ENCODE results near the gene PITPNM3.

DNA sequence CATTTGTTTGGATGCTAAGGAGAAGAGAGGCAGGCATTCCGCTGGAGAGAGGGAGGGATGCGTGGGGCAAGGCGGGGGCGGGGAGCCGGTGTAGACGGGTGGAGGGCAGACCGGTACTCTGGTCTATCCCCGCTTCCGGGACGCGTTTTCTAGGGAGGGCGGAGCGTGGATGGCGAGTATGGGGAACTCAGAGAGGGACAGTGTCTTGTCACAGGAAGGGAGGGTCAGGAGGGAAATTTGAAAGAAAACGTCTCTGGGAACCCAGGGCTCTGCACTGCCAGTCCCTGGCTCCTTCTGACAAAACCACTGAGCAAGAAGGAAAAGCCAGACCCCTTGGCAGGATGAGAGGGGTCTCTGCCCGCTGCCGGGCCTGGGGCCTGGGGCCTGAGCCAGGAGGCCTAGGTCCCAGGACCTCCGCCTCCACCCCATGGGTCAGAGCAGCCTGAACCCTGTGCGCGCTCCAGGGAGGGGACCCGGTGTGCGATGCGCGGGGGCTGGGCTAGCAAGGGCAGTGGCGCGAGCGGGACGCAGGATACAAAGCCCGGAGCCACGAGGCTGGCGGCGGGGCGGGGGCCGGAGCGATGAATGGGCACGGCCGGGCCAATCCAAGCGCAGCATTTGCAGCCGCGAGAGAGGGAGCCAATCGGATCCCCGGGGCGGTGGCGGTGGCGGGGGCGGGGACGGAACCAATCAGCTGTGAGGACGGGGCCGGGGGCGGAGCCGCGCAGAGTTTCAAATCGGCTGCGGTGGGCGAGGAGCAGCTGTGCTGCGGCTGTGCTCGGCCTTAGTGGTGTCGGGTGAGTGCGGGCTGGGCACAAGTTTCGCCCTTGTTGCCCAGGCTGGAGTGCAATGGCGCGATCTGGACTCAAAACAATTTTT, 112.4 kb downstream of the PITPNM3 start, which contains the start of gene PIMREG:
- no peak for TF ChIP-seq EZH2 (IDR thresholded peaks at IDR 0.05; ENCODE audit: low read depth, unreplicated experiment)
- TF ChIP-seq, protein P1, sequence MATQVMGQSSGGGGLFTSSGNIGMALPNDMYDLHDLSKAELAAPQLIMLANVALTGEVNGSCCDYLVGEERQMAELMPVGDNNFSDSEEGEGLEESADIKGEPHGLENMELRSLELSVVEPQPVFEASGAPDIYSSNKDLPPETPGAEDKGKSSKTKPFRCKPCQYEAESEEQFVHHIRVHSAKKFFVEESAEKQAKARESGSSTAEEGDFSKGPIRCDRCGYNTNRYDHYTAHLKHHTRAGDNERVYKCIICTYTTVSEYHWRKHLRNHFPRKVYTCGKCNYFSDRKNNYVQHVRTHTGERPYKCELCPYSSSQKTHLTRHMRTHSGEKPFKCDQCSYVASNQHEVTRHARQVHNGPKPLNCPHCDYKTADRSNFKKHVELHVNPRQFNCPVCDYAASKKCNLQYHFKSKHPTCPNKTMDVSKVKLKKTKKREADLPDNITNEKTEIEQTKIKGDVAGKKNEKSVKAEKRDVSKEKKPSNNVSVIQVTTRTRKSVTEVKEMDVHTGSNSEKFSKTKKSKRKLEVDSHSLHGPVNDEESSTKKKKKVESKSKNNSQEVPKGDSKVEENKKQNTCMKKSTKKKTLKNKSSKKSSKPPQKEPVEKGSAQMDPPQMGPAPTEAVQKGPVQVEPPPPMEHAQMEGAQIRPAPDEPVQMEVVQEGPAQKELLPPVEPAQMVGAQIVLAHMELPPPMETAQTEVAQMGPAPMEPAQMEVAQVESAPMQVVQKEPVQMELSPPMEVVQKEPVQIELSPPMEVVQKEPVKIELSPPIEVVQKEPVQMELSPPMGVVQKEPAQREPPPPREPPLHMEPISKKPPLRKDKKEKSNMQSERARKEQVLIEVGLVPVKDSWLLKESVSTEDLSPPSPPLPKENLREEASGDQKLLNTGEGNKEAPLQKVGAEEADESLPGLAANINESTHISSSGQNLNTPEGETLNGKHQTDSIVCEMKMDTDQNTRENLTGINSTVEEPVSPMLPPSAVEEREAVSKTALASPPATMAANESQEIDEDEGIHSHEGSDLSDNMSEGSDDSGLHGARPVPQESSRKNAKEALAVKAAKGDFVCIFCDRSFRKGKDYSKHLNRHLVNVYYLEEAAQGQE (IDR thresholded peaks at IDR 0.05; ENCODE audit: unreplicated experiment): no peak
- TF ChIP-seq CTCF (conservative IDR thresholded peaks at IDR 0.05; ENCODE audit: low read depth in 2 of 2): no peak
- no peak for TF ChIP-seq CREB1 (CRISPR knock-in tag; IDR thresholded peaks at IDR 0.05; ENCODE audit: low read depth)
- TF ChIP-seq EZH2phosphoT487 (IDR thresholded peaks at IDR 0.05; ENCODE audit: unreplicated experiment): no peak
- no peak for TF ChIP-seq NANOG (IDR thresholded peaks at IDR 0.05; ENCODE audit: borderline replicate concordance)
- TF ChIP-seq ZNF114 (CRISPR knock-in tag; IDR thresholded peaks at IDR 0.05): no peak
- peak; percentile 98 for TF ChIP-seq POLR2AphosphoS5 (IDR thresholded peaks at IDR 0.05; ENCODE audit: low read depth)
- no peak for TF ChIP-seq JUNB (IDR thresholded peaks at IDR 0.05; ENCODE audit: unreplicated experiment)
- TF ChIP-seq STAT1 (IDR thresholded peaks at IDR 0.05; ENCODE audit: unreplicated experiment): no peak
